GM19238 (cell line): Measurements from ENCODE around the gene AUTS2.
"Not testable (repeated sequence)": the region's sequence is repeated elsewhere in the genome, so short reads cannot be mapped to it uniquely, and the experiment has no call there.

Experiments used
- DNase-seq: peaks from one replicate; pipeline ENCODE4 v3.0.0; 2011; ENCODE audit warnings: low spot score; ENCODE audit not compliant: insufficient read length

AUTS2 gene

DNA sequence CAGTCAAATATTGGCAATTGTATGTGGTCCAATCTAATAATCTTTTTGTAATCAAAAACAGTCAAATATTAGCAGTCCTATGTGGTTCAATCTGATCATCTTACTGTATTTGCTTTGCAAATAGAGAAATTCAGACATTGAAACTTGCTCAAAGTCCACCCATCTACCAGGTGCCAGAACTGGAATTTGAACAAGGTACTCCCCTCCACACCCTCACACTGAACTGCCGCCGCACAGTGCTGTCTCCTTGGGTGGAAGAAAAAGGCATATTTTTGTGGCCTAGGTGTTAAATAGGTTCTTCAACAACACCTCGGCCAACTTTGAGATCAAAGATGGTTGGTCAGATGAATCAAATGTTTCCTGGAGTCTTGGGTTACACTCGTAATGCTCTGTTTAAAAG lies 989.5 kb downstream of the AUTS2 start:
- DNase-seq: no peak

DNA sequence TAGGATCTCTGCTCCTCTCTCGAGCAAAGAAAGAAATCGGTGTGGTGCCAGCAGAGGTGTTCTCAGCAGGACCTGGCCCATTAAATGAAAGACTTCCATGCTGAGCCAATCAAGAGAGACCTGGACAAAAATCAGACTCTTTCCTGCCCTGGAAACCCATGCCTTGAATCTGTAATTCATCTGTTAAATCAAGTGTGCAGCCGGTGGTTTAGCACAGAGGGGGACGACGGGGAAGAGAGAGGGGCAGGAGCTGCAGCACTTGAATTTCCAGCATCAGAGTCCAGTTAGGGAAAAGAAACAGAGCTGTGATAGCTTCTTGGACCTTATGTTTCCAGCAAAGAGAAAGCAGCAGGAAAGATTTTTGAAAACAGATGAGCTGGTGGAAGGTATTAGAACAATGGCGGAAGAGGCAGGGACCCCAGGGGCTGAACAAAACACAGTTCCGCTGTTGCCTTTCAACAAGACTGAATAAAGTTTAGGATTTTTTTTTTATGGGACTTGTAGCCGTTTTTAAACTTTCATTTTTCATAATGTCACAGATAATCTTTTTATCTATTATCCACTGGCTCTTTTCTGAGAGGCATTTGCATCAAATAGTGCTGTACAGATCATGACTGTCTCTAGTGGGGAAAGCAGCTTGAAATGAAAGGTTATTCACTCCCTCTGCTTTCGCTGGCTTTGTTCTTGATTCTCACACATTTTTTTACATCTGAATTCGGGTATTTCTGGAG lies 990.1 kb downstream of the AUTS2 start:
- DNase-seq: no peak

DNA sequence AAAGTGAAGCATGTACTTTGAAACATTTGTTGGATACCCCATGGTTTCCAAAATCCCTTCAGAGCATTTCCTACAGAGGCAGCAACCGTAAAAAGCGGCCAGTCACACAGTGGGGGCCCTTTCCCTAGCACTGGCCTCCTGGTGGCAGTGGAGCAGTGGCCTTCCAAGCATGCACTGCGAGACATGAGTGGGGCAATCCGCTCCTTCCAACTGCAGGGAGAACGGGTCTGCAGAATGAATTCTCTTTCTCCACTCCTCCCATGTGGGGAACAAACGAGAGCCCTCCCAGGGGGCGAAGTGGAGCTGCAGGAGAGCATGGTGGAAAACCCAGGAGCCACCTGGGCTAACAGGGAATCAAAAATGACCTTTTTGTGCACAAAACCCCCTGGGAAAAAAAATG lies 990.7 kb downstream of the AUTS2 start:
- DNase-seq: no peak

DNA sequence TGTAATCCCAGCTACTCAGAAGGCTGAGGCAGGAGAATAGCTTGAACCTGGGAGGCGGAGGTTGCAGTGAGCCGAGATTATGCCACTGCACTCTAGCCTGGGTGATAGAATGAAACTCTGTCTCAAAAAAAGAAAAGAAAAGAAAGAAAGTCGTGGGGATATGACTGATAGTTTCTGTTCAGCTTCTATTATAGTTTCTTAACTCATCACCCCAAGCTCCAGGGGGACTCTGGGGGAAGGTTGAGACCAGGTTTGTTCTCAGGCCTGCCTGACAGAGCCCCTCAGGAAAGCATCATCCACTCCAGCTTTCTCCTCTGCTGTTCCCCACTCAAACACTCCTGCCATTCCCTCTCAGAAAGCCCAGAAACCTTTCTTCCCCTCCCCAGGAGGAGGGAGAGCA lies 991.3 kb downstream of the AUTS2 start:
- DNase-seq: no peak

DNA sequence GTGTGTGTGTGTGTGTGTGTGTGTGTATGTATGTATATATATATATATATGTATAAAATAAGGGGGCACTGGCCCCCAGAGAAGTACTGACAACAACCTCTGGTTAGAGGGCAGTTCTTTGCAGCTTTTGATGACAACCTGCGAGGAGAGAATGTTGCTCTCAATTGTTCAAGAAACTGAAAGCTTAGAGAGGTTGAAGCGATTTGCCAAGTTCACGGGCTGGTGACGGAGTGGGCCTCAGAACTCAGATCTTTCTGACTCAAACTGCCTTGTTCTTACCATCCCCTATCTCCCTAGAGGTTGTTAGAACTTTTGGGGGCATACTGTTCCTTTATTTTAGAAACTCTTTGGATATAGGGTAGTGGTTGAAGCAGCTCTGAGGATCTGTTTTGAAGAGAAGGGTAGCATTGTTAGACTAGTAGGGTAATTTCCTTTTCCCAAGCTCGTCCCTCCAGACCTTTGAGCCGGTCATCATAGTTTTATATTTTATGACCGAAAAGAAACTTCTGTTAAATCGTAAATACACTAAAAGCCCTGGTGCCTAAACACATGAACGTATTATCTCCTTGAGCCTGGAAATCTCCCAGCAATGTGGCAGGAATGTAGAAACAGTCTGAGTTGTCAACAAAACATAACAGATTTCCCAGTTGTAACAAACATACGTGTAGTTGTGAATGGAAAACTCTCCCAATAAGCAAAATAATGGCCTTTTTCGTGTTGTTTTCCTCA lies 992.0 kb downstream of the AUTS2 start:
- DNase-seq: no peak

DNA sequence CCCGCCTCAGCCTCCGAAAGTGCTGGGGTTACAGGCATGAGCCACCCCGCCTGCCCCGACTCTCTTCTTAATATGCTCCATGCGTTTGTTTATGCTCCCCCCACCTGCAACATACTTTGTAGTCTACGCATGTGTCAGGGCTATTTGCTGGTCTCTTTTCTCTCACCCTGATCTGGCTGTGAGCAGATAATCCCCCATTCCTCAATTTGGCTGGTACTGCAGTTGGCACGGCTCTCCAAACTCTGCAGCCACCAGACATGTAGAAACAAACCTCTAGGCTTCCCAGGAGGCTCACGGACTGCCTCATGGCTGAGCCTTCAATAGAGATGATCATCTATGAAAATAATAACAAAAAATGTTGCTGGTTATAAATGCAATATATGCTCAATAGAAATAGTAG lies 993.4 kb downstream of the AUTS2 start:
- no peak for DNase-seq

DNA sequence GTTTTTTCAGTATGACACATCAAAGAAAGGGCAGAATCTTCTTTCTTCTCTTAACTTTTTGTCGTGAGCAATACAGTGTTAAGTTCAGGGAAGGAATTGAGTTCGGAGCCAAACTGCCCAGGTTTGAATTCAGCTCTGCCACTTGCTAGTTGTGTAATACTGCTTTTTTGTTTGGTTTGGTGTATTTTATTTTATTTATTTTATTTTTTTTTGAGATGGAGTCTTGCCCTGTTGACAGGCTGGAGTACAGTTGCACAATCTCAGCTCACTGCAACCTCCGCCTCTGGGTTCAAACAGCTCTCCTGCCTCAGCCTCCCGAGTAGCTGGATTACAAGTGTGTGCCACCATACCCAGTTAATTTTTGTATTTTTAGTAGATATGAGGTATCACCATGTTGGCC lies 993.9 kb downstream of the AUTS2 start:
- DNase-seq: no peak

DNA sequence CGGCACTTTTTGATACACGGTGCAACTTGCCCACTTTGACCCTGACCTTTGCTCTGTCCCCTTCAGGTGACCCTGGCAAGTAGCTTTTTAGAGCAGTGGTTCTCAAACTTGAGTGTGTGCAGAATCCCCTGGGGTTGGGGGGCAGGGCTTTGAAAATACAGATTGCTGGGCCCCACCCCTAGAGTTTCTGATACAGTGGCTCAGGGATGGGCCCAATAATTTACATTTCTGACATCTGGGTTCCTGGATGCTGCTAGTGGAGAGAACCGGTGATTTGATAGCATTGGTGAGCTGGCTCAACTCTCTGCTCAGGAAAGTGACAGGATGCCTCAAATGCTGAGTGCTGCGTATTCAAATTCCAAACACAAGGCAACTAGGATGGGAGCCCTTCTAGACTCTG lies 995.9 kb downstream of the AUTS2 start:
- no peak for DNase-seq

DNA sequence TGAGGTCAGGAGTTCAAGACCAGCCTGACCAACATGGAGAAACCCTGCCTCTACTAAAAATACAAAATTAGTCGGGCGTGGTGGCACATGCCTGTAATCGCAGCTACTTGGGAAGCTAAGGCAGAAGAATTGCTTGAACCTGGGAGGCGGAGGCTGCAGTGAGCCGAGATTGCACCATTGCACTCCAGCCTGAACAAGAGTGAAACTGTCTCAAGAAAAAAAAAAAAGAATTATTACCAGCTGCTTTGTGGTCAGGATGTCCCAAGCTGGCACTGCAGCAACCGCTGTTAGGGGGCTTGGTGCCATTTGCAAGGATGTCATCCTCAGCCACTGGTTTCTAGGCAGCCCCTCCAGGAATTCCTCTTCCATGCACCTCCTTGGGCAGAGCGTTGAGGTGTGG lies 996.6 kb downstream of the AUTS2 start:
- not testable (repeated sequence) for DNase-seq

DNA sequence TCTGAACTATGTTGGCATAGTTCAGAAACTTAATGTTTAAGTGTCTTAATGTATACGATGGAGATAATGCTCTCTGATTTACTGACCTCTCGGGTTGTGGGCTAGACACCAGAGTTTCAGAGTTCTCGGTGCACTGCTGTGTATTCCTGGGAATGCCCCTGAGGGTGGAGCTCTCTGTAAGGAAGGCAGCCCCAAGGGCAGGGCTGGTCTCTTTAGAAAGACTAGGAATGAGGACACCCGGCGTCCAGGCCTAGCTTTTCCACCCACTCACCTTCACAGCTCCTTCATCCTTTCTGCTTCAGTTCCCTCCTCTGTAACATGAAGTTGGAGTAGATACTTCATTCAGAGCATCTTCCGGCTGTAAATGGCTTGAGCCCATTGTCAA lies 997.1 kb downstream of the AUTS2 start:
- no peak for DNase-seq

DNA sequence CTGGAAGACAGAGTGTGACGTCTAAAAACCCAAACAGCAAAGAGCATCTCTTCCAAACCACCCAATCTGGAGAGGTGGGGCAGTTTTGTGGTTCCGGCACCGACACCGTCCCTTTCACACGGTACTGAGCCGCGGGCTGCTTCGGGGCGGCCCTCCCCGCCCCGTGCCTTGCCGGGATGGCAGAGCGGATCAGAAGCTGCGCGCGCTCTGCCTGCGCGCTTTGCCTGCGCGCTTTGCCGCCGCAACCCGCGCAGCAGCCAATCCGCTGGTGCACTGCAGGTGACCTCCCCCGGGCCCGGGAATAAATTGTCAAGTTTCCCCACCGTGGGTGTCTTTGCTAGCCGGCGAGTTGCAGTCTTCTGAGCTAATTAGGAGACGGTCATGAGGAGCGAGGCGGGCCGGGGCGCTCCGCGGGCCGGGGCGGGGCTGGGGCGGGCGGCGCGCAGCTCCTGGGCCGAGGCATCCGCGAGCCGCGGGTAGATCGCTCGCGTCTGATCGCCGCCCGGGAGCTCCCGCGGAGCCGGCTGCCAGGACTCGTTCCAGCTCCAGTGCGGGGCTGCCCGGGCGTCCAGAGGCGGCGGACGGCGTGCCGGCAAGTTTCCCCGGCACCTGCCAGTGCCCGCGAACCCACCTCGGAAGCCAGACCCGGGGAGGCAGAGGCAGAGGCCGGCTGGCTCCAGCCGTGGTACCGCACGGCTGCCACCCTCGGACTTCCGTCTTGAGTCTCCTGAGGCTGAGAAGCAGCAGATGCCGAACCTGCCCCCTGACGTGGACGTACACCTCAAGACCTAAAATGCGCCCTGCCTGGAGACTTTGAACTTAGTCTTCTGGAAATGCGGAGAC lies 997.7 kb downstream of the AUTS2 start:
- no peak for DNase-seq

DNA sequence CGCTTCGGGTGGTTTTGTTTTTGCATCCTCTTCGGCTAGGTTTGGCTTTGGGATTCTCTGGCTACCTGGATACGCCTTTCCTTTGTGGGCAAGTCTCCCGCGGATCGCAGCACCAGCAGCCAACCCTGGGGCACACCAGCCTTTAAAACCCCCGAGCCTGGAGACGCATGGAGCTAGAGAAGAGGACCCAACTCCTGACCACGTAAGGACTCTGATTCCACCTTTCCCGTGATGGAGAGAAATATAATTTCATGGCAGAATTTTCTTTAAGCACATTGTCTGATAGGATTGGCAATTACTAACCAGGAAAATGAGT lies 998.3 kb downstream of the AUTS2 start:
- no peak for DNase-seq

DNA sequence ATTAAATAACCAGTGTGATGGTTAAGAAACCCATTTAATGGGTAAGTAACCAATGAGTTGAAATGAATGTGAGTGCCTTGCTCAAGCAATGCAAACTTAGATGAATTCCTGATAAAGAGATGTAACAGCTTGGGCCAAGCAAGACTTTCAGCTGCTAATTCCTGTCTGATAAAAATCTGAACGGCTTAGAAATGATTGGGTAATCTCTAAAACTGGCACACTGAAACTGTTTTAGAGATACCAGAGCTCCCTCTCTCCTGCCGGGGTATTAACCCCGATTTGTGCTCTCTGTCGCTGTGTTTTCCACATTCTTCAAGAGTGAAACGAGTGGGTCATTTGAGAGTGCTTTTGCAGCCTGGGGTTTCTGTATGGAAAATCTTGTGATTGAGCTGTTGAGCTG lies 998.8 kb downstream of the AUTS2 start:
- DNase-seq: no peak

DNA sequence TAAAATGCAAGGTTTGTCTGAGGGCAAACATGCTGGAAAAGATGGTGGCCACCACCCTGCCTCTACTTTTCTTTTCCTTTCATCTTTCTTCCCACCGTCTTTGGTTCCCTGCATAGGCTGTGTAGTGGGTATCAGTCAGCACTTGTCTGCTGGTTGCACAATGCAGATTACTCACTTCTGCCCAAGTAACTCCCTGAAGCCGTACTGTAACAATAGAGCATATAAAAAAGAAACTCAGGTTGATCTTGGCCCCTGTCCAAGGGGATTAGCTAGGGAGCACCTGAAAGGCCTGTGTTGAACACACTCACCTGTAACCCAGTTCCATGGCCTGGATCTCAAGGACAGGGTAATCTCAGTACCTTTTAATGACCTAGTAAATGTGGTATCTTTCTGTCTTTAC lies 1000.7 kb downstream of the AUTS2 start:
- no peak for DNase-seq

DNA sequence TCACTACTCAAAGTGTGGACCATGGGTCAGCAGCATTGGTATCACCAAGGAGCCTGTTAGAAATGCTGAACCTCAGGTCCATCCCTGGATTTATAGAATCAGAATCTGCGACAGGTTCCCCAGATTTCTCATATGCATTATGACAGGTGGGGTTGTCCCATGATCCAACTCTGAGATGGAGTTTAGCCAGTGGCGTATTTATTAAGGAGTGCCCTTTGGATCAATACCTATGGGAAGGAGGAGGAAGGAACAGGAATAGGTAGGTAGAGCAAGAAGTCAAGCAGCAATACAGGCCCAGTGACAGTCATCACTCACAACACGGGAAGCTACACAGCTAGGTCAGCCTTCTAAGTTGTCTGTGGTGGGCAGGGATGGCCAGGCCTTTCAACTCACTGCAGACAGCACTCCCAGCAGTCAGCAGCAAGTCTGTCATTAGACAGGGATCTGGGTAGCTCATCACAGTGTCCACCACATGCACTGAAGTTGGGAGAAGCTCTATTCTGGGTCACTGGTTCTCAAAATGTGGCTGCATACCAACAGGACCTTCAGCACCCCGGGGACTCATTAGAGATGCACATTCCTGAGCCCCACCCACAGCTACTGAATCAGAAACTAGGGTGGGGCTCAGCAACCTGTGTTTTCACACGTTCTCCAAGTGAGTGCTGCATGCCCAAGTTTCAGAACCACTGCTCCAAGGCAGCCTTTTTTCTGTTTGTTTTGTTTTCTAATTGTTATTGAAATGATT lies 1001.3 kb downstream of the AUTS2 start:
- DNase-seq: no peak

DNA sequence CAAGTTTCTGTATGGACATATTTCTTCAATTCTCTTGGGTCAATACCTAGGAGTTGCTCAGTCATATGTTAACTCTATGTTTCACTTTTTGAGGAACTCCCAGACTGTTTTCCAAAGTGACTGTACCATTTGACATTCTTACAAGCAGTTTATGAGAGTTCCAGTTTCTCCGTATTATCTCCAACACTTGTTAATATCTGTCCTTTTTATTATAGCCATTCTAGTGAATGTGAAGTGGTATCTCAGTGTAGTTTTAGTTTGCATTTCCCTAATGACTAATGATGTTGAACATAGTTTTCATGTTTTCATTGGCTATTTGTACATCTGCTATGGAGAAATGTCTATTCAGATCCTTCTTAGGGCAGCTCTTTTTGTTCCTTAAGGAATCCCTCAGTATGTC lies 1002.7 kb downstream of the AUTS2 start:
- DNase-seq: no peak

DNA sequence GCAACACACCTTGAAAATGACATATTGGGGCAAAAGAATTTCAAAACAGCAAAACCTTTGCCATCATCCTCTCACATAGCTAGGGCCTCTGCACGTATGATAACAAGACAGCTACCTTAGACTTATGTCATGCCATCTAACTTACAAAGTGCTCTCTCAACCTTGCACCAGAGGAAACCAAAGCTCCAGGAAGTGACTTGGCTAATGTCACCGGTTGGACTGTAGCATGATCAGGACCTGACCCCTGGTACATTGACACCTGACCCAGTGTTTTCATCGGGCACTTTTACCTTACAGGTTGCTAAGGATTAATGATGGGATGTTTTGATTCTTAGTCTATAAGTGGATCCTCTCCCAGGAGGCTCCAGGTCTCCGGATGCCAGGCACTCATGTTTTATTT lies 1003.8 kb downstream of the AUTS2 start:
- no peak for DNase-seq

DNA sequence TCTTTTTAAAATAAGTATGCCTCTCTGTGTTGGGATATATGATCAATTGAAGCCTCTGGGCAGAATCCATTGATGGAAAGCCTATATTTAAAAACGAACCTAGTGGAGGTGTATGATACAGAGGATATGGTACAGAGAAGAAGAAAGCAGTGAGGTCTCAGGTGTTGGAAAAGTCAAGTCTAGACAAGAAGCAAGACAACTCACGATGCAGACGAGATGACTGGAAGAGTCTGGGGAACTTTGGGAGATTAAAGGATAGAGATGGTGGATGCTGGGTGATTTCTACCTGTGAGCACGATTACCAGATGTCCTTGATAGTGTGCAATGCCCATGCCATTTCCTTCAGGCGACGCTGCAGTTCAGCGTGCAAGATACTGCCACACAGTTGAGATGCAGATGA lies 1009.0 kb downstream of the AUTS2 start:
- DNase-seq: no peak

DNA sequence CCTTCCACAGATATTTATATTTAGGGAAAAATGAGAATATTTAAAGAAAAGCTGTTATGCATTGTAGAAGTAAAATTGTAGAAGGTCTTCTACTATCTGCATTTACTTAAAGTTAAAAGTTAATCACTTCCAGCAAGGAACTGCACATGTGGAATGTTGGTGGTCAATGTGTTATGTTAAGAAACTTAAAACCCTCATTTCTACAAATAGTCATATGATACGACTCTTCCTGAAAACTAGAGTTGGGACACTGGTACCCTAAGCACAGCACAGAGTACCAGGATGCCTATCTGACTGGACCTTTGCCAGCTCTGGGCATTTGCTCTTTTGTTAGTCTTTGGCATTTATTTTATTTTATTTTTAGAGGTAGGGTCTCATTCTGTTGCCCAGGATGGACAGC lies 1009.5 kb downstream of the AUTS2 start:
- DNase-seq: no peak

DNA sequence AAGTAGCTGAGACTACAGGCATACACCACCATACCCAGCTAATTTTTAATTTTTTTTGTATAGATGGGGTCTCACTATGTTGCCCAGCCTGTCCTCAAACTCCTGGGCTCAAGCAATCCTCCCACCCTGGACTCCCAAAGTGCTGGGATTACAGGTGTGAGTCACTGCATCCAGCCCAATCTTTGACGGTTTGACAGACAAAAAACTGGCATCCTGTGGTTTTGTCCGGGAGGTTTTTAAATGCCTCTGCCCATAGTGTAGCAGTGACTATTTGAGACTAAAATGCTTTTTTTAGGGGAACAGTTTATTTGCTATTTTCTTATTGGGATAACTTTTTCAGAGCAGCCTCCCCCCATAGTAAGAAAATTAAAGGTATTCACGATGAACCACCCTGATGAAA lies 1010.0 kb downstream of the AUTS2 start:
- no peak for DNase-seq

DNA sequence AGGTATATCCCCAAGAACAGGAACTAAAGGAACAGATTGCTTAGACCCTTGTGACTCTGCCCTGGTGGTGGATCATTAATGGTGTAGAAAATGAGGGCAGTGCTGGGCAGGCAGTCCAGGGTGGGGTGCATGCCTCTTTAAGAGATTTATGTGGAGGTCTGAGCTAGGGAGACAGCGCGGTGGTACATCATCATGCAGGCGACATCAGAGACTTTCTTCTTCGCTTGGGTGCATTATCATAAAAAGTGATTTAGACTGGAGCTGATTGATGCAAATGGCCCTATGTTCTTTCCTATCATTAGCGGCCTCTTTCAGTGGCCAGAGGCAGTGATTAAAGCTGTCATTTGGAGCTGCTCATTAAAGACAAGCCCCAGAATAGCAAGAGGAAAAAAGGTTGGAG lies 1014.5 kb downstream of the AUTS2 start:
- DNase-seq: no peak
